HEK293 (cell line): ENCODE results near the gene LSM5.

ENCODE experiments used
- CTCF ChIA-PET: fragments of 350-600 bp; formaldehyde crosslinking; extraction: SDS; loops from one replicate; lab custom pipeline; 2021; ENCODE audit warnings: antibody characterized with exemption; lab: Yijun Ruan, JAX
- POLR2A ChIA-PET: fragments of 300-600 bp; formaldehyde crosslinking; extraction: SDS; loops from one replicate; lab custom pipeline; 2020; ENCODE audit warnings: antibody characterized with exemption, inconsistent platforms; lab: Yijun Ruan, JAX
- H3K27ac ChIP-seq: fragments of 200-500 bp; sonication (Bioruptor generic); 2 replicates; pipeline ENCODE4 v1.5.1; 2014; ENCODE audit warnings: low read depth, low read length, control low read depth, inconsistent platforms; ENCODE audit errors: extremely low read depth
- H3K36me3 ChIP-seq, 2 experiments: fragments of 200-500 bp in 1 of 2; sonication (Bioruptor generic) in 1 of 2; 1 replicate in 1 of 2; 2 replicates in 1 of 2; pipeline ENCODE4 v1.5.1; 2014 to 2017; ENCODE audit warnings: inconsistent platforms in 2 of 2, low read length in 2 of 2; ENCODE audit not compliant: control insufficient read depth in 2 of 2, insufficient read depth in 1 of 2
- H3K4me1 ChIP-seq: fragments of 200-500 bp; sonication (Bioruptor generic); 2 replicates; pipeline ENCODE4 v1.5.1; 2014; ENCODE audit warnings: mild to moderate bottlenecking, low read length, inconsistent platforms; ENCODE audit not compliant: control insufficient read depth, insufficient read depth
- H3K4me3 ChIP-seq: 2 replicates; pipeline ENCODE4 v1.5.1; 2011; ENCODE audit warnings: low read depth, mild to moderate bottlenecking, control low read depth, low read length, moderate library complexity
- H3K9me3 ChIP-seq: fragments of 200-500 bp; sonication (Bioruptor generic); 2 replicates; pipeline ENCODE4 v1.5.1; 2014; ENCODE audit warnings: low read depth, low read length, inconsistent platforms; ENCODE audit not compliant: control insufficient read depth, insufficient read depth
- ELK4 ChIP-seq: IDR thresholded peaks from 2 replicates; pipeline ENCODE4 v1.6.1; 2011; ENCODE audit warnings: mild to moderate bottlenecking, low read depth, low read length, borderline replicate concordance
- GLI4 ChIP-seq: fragments of 450-650 bp; formaldehyde crosslinking; IDR thresholded peaks from 2 replicates; pipeline ENCODE4 v1.5.1; 2016; ENCODE audit warnings: missing biosample characterization, missing genetic modification characterization
- KLF7 ChIP-seq: fragments of 450-650 bp; formaldehyde crosslinking; IDR thresholded peaks from 2 replicates; pipeline ENCODE4 v1.5.1; 2016; ENCODE audit warnings: missing biosample characterization, missing genetic modification characterization, borderline replicate concordance
- MZF1 ChIP-seq: fragments of 450-650 bp; formaldehyde crosslinking; IDR thresholded peaks from 2 replicates; pipeline ENCODE4 v1.5.1; 2017; ENCODE audit warnings: missing biosample characterization, missing genetic modification characterization, borderline replicate concordance
- PRDM1 ChIP-seq: fragments of 450-650 bp; formaldehyde crosslinking; IDR thresholded peaks from 2 replicates; pipeline ENCODE4; 2016; ENCODE audit warnings: missing biosample characterization, missing genetic modification characterization
- ZBTB10 ChIP-seq: fragments of 450-650 bp; formaldehyde crosslinking; IDR thresholded peaks from 2 replicates; pipeline ENCODE4 v1.5.1; 2016; ENCODE audit warnings: missing biosample characterization, missing genetic modification characterization
- ZBTB21 ChIP-seq: fragments of 450-650 bp; formaldehyde crosslinking; IDR thresholded peaks from 2 replicates; pipeline ENCODE4 v1.5.1; 2017; ENCODE audit warnings: missing biosample characterization, missing genetic modification characterization
- ZFP37 ChIP-seq: fragments of 450-650 bp; formaldehyde crosslinking; IDR thresholded peaks from 2 replicates; pipeline ENCODE4 v1.5.1; 2016; ENCODE audit warnings: missing biosample characterization, missing genetic modification characterization
- ZNF112 ChIP-seq: fragments of 450-650 bp; formaldehyde crosslinking; IDR thresholded peaks from 2 replicates; pipeline ENCODE4 v1.5.0; 2017; ENCODE audit warnings: missing biosample characterization, missing genetic modification characterization
- ZNF184 ChIP-seq: fragments of 450-650 bp; IDR thresholded peaks from 2 replicates; pipeline ENCODE4 v1.5.1; 2018; ENCODE audit warnings: missing biosample characterization, mild to moderate bottlenecking, missing genetic modification characterization
- ZNF211 ChIP-seq: fragments of 450-650 bp; formaldehyde crosslinking; IDR thresholded peaks from 2 replicates; pipeline ENCODE4 v1.5.1; 2016; ENCODE audit warnings: low read depth, missing biosample characterization, missing genetic modification characterization
- ZNF239 ChIP-seq: fragments of 450-650 bp; formaldehyde crosslinking; IDR thresholded peaks from 2 replicates; pipeline ENCODE4 v1.5.1; 2016; ENCODE audit warnings: missing biosample characterization, missing genetic modification characterization
- ZNF26 ChIP-seq: fragments of 450-650 bp; formaldehyde crosslinking; IDR thresholded peaks from 2 replicates; pipeline ENCODE4 v1.5.1; 2016; ENCODE audit warnings: missing biosample characterization, missing genetic modification characterization
- ZNF335 ChIP-seq: fragments of 450-650 bp; formaldehyde crosslinking; conservative IDR thresholded peaks from 2 replicates; pipeline ENCODE4 v1.5.1; 2016; ENCODE audit warnings: missing biosample characterization, missing genetic modification characterization
- ZNF37A ChIP-seq: fragments of 450-650 bp; IDR thresholded peaks from 2 replicates; pipeline ENCODE4 v1.5.1; 2018; ENCODE audit warnings: missing biosample characterization, missing genetic modification characterization
- ZNF416 ChIP-seq: fragments of 450-650 bp; formaldehyde crosslinking; IDR thresholded peaks from 2 replicates; pipeline ENCODE4 v1.5.1; 2016; ENCODE audit warnings: missing biosample characterization, missing genetic modification characterization
- ZNF548 ChIP-seq: fragments of 450-650 bp; formaldehyde crosslinking; IDR thresholded peaks from 2 replicates; pipeline ENCODE4 v1.5.1; 2016; ENCODE audit warnings: missing biosample characterization, missing genetic modification characterization
- ZNF623 ChIP-seq: fragments of 450-650 bp; formaldehyde crosslinking; IDR thresholded peaks from 2 replicates; pipeline ENCODE4 v1.5.1; 2016; ENCODE audit warnings: missing biosample characterization, missing genetic modification characterization
- ZSCAN5A ChIP-seq: fragments of 450-650 bp; formaldehyde crosslinking; IDR thresholded peaks from 2 replicates; pipeline ENCODE4 v1.5.1; 2016; ENCODE audit warnings: missing biosample characterization, missing genetic modification characterization
- ZXDB ChIP-seq: fragments of 450-650 bp; formaldehyde crosslinking; IDR thresholded peaks from 2 replicates; pipeline ENCODE4 v1.5.1; 2016; ENCODE audit warnings: missing biosample characterization, missing genetic modification characterization

Gene LSM5

GRCh38 chr7:32533276-32534029 is 43.3 kb upstream of the LSM5 start:
- Histone ChIP-seq H3K4me3 (no peak overlapping the region), H3K4me1 (no peaks in the 10 kb centered on the region)
- TF ChIP-seq ZNF239, result no peak
- TF ChIP-seq, all 188 proteins: peak for 0
- ChIA-PET POLR2A (no interaction called here), CTCF (no interaction called here)
- Histone ChIP-seq H3K27ac (no peak overlapping the region), H3K9me3 (no peaks in the 10 kb centered on the region), H3K36me3 (peaks cover 0 to 3% of the 10 kb centered on the region in 2 experiments; a peak in 1 of 3 replicates)

- no peaks in the 10 kb centered on the region for H3K9me3 ChIP-seq
- H3K36me3 ChIP-seq, result peaks cover 0 to 3% of the 10 kb centered on the region in 2 experiments; a peak in 1 of 3 replicates
- ChIA-PET CTCF (no interaction called here), POLR2A (no interaction called here)
- no peaks in the 10 kb centered on the region for H3K4me1 ChIP-seq
- no peak overlapping the region for H3K4me3 ChIP-seq
- H3K27ac ChIP-seq, result no peak overlapping the region
- no peak for TF ChIP-seq PRDM1 (tag by site-specific recombination)
- no peak for TF ChIP-seq ZBTB10
- no peak for TF ChIP-seq KLF7 (tag by site-specific recombination)
- TF ChIP-seq ZNF184 (tag by site-specific recombination), result no peak
- TF ChIP-seq ZNF548, result no peak
- no peak for TF ChIP-seq ZNF37A (tag by site-specific recombination)
- TF ChIP-seq ZNF211 (tag by site-specific recombination), result no peak
- TF ChIP-seq ZNF623 (tag by site-specific recombination), result no peak
- no peak for TF ChIP-seq ZNF26 (tag by site-specific recombination)
- no peak for TF ChIP-seq ZNF416 (tag by site-specific recombination)
- TF ChIP-seq GLI4 (tag by site-specific recombination), result no peak
- TF ChIP-seq ZBTB21 (tag by site-specific recombination), result no peak
- no peak for TF ChIP-seq MZF1 (tag by site-specific recombination)
- TF ChIP-seq ELK4, result no peak
- TF ChIP-seq ZXDB (tag by site-specific recombination), result no peak
- TF ChIP-seq ZSCAN5A, result no peak
- no peak for TF ChIP-seq ZNF335 (tag by site-specific recombination)
- TF ChIP-seq ZFP37, result no peak
- no peak for TF ChIP-seq ZNF112 (tag by site-specific recombination)
These were observed 42.5 kb upstream of the LSM5 start for GRCh38 chr7:32532716-32533115.
